Measurements from ENCODE around the gene EMX1. TPM values are rescaled to one million over a fixed set of nuclear protein-coding genes. Genes with fewer than 3 reads are reported as not detected.

EMX1 gene
- total and polyA plus RNA-seq, 2 donors (not counting 1 experiment from before 2014, with no cell fraction given), result not detected

DNA sequence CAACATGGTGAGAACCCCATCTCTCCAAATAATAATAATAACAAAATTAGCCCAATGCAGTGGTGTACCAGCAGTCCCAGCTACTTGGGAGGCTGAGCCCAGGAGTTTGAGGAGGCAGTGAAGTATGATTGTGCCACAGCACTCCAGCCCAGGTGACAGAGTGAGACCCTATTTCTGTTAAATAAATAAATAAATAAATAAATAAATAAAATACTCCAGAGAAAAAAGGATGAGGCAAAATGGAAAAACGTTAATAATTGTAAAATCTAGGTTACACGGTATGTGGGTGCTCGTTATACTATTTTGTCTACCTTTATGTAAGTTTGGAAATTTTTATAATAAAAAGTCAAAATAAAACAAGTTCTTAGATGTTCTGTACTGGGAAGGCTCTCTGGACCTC, 8.6 kb upstream of the EMX1 start:
- Histone ChIP-seq H3K9me3 (ENCODE audit: control insufficient read depth, insufficient read depth, low read depth, low read length) (no peaks in the 10 kb centered on the region), H3K4me2 (ENCODE audit: extremely low read depth, insufficient read depth, low read length) (no peak overlapping the region), H2AFZ (ENCODE audit: low read length) (no peak overlapping the region), H3K4me3 (replicated peaks in 1 of 4; ENCODE audit: control extremely low read depth in 1 of 4, insufficient read depth in 1 of 4, low read depth in 3 of 4, low read length in 4 of 4) (no peak overlapping the region), H3K4me1 (ENCODE audit: control insufficient read depth, extremely low read depth, insufficient read depth, low read length) (no peaks in the 10 kb centered on the region), H3K27ac (ENCODE audit: insufficient read depth, low read length) (no peak overlapping the region), H3K79me2 (ENCODE audit: control insufficient read depth, insufficient read depth, low read length) (no peaks in the 10 kb centered on the region), H3K36me3 (ENCODE audit: control insufficient read depth, insufficient read depth, low read length) (no peaks in the 10 kb centered on the region), H3K27me3 (ENCODE audit: control insufficient read depth, insufficient read depth, low read length) (peaks cover 34% of the 10 kb centered on the region), H3K9ac (ENCODE audit: insufficient read depth, low read length) (no peak overlapping the region), H4K20me1 (ENCODE audit: control insufficient read depth, extremely low read depth, insufficient read depth, low read length) (no peaks in the 10 kb centered on the region)
- TF ChIP-seq, protein P1, sequence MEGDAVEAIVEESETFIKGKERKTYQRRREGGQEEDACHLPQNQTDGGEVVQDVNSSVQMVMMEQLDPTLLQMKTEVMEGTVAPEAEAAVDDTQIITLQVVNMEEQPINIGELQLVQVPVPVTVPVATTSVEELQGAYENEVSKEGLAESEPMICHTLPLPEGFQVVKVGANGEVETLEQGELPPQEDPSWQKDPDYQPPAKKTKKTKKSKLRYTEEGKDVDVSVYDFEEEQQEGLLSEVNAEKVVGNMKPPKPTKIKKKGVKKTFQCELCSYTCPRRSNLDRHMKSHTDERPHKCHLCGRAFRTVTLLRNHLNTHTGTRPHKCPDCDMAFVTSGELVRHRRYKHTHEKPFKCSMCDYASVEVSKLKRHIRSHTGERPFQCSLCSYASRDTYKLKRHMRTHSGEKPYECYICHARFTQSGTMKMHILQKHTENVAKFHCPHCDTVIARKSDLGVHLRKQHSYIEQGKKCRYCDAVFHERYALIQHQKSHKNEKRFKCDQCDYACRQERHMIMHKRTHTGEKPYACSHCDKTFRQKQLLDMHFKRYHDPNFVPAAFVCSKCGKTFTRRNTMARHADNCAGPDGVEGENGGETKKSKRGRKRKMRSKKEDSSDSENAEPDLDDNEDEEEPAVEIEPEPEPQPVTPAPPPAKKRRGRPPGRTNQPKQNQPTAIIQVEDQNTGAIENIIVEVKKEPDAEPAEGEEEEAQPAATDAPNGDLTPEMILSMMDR (conservative IDR thresholded peaks at IDR 0.05 in 1 of 2, IDR thresholded peaks at IDR 0.05 in 1 of 2; ENCODE audit: low read depth in 1 of 2, low read length in 2 of 2), result no peak
- no peak for TF ChIP-seq EZH2 (IDR thresholded peaks at IDR 0.05; ENCODE audit: low read length, missing control alignments)
- no peak for DNase-seq (ENCODE audit: low read depth in 2 of 2)

DNA sequence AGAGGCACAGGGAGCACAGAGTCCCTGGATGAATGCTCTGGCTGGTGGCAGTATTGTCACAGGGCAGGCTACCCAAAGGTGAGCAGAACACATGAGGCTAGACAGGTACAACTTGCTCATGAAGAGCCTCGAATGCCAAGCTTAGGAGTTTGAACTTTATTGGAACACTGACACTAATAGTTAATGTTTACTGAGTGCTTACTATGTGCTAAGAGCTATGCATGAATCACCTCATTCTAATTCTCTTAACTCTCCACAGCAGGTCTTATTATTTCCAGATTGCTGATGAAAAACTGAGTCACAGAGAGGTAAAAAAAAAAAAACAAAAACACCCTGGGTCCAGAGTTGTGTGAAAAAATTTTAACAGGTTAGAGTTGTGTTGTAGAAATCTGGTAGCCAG, 6.1 kb upstream of the EMX1 start:
- no peaks in the 10 kb centered on the region for H3K4me1 ChIP-seq (ENCODE audit: control insufficient read depth, extremely low read depth, insufficient read depth, low read length)
- H4K20me1 ChIP-seq (ENCODE audit: control insufficient read depth, extremely low read depth, insufficient read depth, low read length), result no peaks in the 10 kb centered on the region
- peaks cover 55% of the 10 kb centered on the region for H3K27me3 ChIP-seq (ENCODE audit: control insufficient read depth, insufficient read depth, low read length)
- no peak overlapping the region for H2AFZ ChIP-seq (ENCODE audit: low read length)
- H3K4me2 ChIP-seq (ENCODE audit: extremely low read depth, insufficient read depth, low read length), result no peak overlapping the region
- H3K27ac ChIP-seq (ENCODE audit: insufficient read depth, low read length), result no peak overlapping the region
- no peak for TF ChIP-seq EZH2 (IDR thresholded peaks at IDR 0.05; ENCODE audit: low read length, missing control alignments)
- TF ChIP-seq, protein P1 (conservative IDR thresholded peaks at IDR 0.05 in 1 of 2, IDR thresholded peaks at IDR 0.05 in 1 of 2; ENCODE audit: low read depth in 1 of 2, low read length in 2 of 2), result no peak
- H3K9me3 ChIP-seq (ENCODE audit: control insufficient read depth, insufficient read depth, low read depth, low read length), result no peaks in the 10 kb centered on the region
- H3K36me3 ChIP-seq (ENCODE audit: control insufficient read depth, insufficient read depth, low read length), result no peaks in the 10 kb centered on the region
- H3K9ac ChIP-seq (ENCODE audit: insufficient read depth, low read length), result no peak overlapping the region
- DNase-seq (ENCODE audit: low read depth in 2 of 2), result no peak
- no peak overlapping the region for H3K4me3 ChIP-seq (replicated peaks in 1 of 4; ENCODE audit: control extremely low read depth in 1 of 4, insufficient read depth in 1 of 4, low read depth in 3 of 4, low read length in 4 of 4)
- no peaks in the 10 kb centered on the region for H3K79me2 ChIP-seq (ENCODE audit: control insufficient read depth, insufficient read depth, low read length)

DNA sequence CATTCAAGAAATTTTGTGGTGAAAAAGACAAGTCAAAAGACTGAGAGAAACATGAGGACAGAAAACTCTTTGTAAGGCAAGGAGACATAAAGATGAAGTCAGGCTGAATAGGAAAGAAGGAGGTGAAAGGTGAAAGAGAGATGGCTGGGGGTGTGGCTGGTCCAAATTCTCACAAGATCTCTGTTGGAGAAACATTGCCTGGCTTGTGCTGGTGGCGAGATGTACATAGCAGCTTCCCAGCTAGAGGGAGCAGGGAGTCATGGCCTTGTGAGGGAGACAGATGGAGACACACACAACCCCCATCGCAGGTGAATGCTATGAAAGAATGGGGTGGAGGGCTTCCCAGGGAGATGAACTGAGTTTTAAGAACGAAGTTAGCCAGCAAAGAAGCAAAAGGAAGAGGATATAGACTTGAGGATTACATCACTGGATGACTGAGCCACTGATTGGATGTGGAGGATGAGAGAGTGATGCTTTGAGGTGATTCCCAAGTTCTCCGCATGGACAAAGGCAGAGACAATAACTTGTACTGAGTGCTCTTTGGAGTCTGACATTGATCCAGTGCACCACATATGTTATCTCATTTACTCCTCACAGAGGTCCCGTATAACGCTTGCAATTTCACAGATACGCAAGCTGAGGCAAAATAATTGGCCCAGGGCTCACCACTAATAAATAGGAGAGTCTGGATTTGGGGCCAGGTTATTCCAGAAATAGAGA, 3.7 kb upstream of the EMX1 start:
- DNase-seq (ENCODE audit: low read depth in 2 of 2), result no peak
- H3K27me3 ChIP-seq (ENCODE audit: control insufficient read depth, insufficient read depth, low read length), result peaks cover 65% of the 10 kb centered on the region
- TF ChIP-seq, protein P1 (conservative IDR thresholded peaks at IDR 0.05 in 1 of 2, IDR thresholded peaks at IDR 0.05 in 1 of 2; ENCODE audit: low read depth in 1 of 2, low read length in 2 of 2), result peak in 1 of 2 donors; percentile 31
- peak; percentile 48 for TF ChIP-seq EZH2 (IDR thresholded peaks at IDR 0.05; ENCODE audit: low read length, missing control alignments)

More for the DNA sequence above, 3.7 kb upstream of the EMX1 start:
- Histone ChIP-seq H3K27ac (ENCODE audit: insufficient read depth, low read length) (no peak overlapping the region), H3K4me1 (ENCODE audit: control insufficient read depth, extremely low read depth, insufficient read depth, low read length) (no peaks in the 10 kb centered on the region), H3K4me3 (replicated peaks in 1 of 4; ENCODE audit: control extremely low read depth in 1 of 4, insufficient read depth in 1 of 4, low read depth in 3 of 4, low read length in 4 of 4) (no peak overlapping the region), H3K36me3 (ENCODE audit: control insufficient read depth, insufficient read depth, low read length) (no peaks in the 10 kb centered on the region), H4K20me1 (ENCODE audit: control insufficient read depth, extremely low read depth, insufficient read depth, low read length) (no peaks in the 10 kb centered on the region), H2AFZ (ENCODE audit: low read length) (no peak overlapping the region), H3K79me2 (ENCODE audit: control insufficient read depth, insufficient read depth, low read length) (no peaks in the 10 kb centered on the region), H3K4me2 (ENCODE audit: extremely low read depth, insufficient read depth, low read length) (no peak overlapping the region), H3K9me3 (ENCODE audit: control insufficient read depth, insufficient read depth, low read depth, low read length) (no peaks in the 10 kb centered on the region), H3K9ac (ENCODE audit: insufficient read depth, low read length) (no peak overlapping the region)
